ENCODE results near the gene TFCP2L1.

- TF ChIP-seq CTCF (IDR thresholded peaks at IDR 0.05) = no peak
- TF ChIP-seq POLR2A (IDR thresholded peaks at IDR 0.05) = no peak
These were observed 45.0 kb downstream of the TFCP2L1 start for GRCh38 chr2:121239969-121240368.
